SIG-M5 (cell line): ENCODE data around the gene TMEM87B.
"Not testable (repeated sequence)": the region's sequence is repeated elsewhere in the genome, so short reads cannot be mapped to it uniquely, and the experiment has no call there.

Source experiments
- DNase-seq: peaks from one replicate; lab custom pipeline; 2025; lab: John Stamatoyannopoulos, UW

Gene TMEM87B

GRCh38 chr2:112032689-112033465, 22.2 kb upstream of the TMEM87B start:
- no peak for DNase-seq

- no peak for DNase-seq
These were observed 21.5 kb upstream of the TMEM87B start for GRCh38 chr2:112033600-112033999.

- DNase-seq, result no peak
These were observed 20.1 kb upstream of the TMEM87B start for GRCh38 chr2:112034924-112035323.

- DNase-seq, result no peak
These were observed 19.3 kb upstream of the TMEM87B start for GRCh38 chr2:112035786-112036185.

- DNase-seq, result not testable (repeated sequence)
These were observed 15.5 kb upstream of the TMEM87B start for GRCh38 chr2:112039556-112039955.

DNA sequence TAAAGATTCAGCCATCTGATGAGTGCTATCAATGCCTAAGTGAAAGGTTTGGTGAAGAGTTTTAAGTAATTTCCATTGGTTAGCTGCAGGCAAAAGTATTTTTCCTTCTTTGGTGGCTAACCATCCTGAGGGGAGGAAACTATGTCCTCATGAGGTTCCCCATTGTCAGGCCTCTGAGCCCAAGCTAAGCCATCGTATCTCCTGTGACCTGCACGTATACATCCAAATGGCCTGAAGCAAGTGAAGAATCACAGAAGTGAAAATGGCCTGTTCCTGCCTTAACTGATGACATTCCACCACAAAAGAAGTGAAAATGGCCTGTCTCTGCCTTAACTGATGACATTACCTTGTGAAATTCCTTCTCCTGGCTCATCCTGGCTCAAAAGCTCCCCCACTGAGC, 15.0 kb upstream of the TMEM87B start:
- DNase-seq, result not testable (repeated sequence)

DNA sequence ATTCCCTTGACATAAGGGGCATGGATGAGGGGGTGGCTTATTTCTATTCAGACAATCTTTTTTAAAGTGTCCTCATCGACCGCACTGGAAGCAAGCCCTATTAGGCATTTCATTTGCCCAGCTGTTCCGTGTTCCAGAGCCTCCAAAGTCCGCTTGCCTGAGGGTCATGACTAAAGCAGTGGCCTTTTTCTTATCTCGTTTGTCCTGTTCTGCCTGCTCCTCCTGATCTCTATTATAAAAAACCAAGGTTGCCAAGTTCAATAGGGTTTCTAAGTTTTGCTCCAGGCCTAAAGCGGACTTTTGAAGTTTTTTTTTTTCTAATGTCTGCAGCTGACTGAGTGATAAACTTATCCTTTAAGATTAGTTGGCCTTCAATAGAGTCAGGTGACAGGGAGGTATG, 13.6 kb upstream of the TMEM87B start:
- DNase-seq, result not testable (repeated sequence)

DNA sequence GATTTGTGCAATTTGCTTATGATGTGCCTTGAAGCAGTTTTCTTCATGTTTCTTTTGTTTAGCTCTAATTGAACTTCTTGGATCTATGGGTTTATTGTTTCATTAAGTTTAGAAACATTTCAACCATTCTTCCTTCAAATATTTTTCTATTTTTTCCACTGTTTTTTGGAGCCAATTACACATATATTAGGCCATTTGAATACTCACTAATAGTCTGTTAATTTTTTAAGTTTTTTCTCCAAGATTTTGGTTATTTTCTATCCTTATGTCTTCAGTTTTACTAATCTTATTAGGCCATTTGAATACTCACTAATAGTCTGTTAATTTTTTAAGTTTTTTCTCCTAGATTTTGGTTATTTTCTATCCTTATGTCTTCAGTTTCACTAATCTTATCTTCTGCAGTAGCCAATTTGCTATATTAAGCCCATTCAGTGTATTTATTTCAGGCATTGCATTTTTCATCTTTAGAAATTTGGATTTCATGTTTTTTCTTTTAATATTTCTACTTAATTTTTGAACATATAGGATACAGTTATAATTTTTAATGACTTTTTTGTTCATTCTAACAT, 9.5 kb upstream of the TMEM87B start:
- no peak for DNase-seq

DNA sequence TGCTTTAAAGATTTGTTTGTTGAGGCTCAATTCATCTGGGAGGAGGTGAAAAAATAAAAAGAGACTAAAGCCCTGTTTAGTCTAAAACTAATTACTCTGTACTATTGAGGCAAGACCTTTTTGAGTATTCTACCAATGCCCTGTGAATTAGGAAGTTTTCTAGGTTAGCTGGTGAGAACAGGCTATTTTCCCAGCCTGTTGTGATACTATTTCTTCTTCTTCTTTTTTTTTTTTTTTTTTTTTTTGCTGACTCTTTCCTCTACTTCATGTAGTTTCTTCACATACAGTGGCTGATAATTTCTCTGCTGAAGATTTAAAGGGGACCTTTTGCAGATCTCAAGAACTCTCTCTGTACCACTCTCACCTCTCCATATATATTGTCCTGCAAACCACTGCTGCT, 8.8 kb upstream of the TMEM87B start:
- DNase-seq, result no peak

- no peak for DNase-seq
These were observed 7.4 kb upstream of the TMEM87B start for GRCh38 chr2:112047537-112048235.

DNA sequence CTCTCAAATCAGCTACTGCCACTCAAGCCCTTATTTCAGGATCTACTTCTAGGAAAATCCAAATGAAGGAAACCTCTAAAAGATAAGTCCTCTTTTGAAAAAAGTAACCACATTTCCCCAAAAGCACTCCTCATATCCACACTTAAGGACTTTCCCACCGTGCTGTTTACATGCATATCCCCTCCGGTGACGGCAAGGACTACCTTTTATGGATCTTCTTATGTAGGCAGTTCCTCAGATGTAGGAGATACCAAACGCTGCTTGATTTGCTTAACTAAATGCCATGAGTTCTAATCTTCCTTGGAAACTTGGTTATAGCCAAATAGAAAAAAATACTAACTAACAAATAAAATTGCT, 6.9 kb upstream of the TMEM87B start:
- no peak for DNase-seq

DNA sequence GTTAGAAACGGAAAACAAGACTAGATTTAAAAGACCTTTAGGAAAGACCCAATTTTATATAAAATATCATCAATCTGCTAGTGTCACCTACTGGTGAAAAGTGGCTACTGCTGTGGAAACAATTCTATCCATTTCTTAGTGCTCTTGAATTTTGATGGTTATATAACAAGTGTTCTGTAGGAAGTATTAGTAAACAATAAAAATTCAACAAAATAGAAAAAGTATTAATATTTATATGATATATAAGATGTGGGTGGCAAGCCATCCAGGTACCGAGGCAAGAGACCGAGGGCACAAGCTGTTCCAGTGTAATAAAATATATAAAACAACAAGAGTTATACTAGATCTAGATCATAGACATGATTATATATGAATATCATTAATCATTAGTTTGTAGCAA, 6.2 kb upstream of the TMEM87B start:
- DNase-seq, result no peak

GRCh38 chr2:112050316-112050715, 4.8 kb upstream of the TMEM87B start:
- no peak for DNase-seq

GRCh38 chr2:112053917-112054846, 887 bp upstream of the TMEM87B start:
- DNase-seq, result peak; percentile 65

- peak; percentile 54 for DNase-seq
These were observed 909 bp downstream of the TMEM87B start for GRCh38 chr2:112055730-112056625.

GRCh38 chr2:112056626-112056987, 1.5 kb downstream of the TMEM87B start:
- DNase-seq, result no peak

DNA sequence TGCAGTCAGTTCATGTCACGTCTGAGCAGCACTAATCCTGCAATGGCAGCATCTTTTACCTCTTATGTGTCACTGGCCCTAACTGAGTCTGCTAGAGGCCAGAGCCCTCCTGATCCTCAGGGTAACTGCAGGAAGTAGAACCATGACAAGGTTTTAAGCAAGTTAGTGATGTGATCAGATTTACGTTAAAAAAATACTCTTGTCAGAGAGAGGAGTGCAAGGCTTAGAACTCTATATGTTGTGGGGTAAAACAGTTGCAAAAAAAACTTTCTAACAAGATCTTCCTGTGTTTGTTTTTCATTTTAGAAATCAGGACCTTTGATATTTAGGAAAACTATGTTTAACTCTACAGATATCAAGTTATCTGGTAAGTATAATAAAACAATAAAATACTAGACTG, 4.6 kb downstream of the TMEM87B start:
- DNase-seq, result no peak

GRCh38 chr2:112061299-112061698, 6.2 kb downstream of the TMEM87B start:
- DNase-seq, result no peak

DNA sequence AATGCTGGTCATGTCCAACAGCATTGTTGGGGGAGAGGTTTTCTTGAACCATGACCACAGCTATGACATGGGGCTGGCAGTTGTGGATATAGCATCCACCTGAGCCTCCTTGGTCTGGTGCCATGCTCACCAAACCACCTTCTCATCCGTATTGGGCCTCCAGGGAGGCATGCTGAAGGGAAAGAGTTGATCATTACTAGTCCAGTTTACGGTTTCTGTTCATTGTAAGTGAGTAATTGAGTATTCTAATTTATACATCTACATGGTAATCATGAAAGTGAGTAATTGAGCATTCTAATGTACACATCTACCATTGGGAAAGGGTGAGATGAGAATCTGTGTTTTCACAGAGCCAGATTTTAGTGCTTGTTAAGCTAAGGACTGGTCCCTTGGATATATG, 6.8 kb downstream of the TMEM87B start:
- no peak for DNase-seq

- DNase-seq, result no peak
These were observed 7.8 kb downstream of the TMEM87B start for GRCh38 chr2:112062894-112063293.

GRCh38 chr2:112065486-112065885, 10.4 kb downstream of the TMEM87B start:
- no peak for DNase-seq
